ENCODE results near the gene DENND5A. TPM values are rescaled to one million over a fixed set of nuclear protein-coding genes. Genes with fewer than 3 reads are reported as not detected.

The DENND5A gene
- total RNA-seq, 1 donor from 2014 or later: 147 TPM

- DNase-seq (ENCODE audit: low spot score) (no peak), ATAC-seq (peak; percentile 55)
- intact Hi-C loops (cut with DNase I): no loop called here
These were observed 173.9 kb downstream of the DENND5A start, which contains the start of gene SCUBE2 for GRCh38 chr11:9091044-9091922. TSS of gene SCUBE2 (minus strand) at chr11:9091599. CDS start at chr11:9091528, 71 bp downstream.

GRCh38 chr11:9090488-9091043, 174.6 kb downstream of the DENND5A start:
- ATAC-seq (no peak), DNase-seq (ENCODE audit: low spot score) (no peak)
- intact Hi-C loops (cut with DNase I): no loop called here

- intact Hi-C loops (cut with DNase I): no loop called here
- no peak for ATAC-seq
- DNase-seq (ENCODE audit: low spot score): no peak
These were observed 175.5 kb downstream of the DENND5A start for GRCh38 chr11:9089636-9090035.

- ATAC-seq (no peak), DNase-seq (ENCODE audit: low spot score) (no peak)
- intact Hi-C loops (cut with DNase I): no loop called here
These were observed 176.1 kb downstream of the DENND5A start for GRCh38 chr11:9089061-9089460.

Small RNA genes within 50 kb of the gene (microRNA-seq; reads per million reads assigned to microRNA genes)
- not detected for gene MIR5691

Other genes with a start within 250 kb of the DENND5A start
- 8.8 TPM for gene SCUBE2, start 173.8 kb downstream of the DENND5A start, total RNA-seq
- 41.1 TPM for gene TMEM41B, start 49.2 kb upstream of the DENND5A start, total RNA-seq
- gene IPO7, start 119.3 kb upstream of the DENND5A start, total RNA-seq: 67.9 TPM
- gene ZNF143, start 195.7 kb upstream of the DENND5A start, total RNA-seq: 42.8 TPM

Measured in sciatic nerve (tissue), 2 donors.